SK-N-SH (cell line): ENCODE results near the gene CKAP4. TPM values are rescaled to one million over a fixed set of nuclear protein-coding genes. Genes with fewer than 3 reads are reported as not detected.

Source experiments
- CTCF ChIA-PET: fragments of 300-600, 350-600 bp; formaldehyde crosslinking; extraction: SDS; loops from one replicate; lab custom pipeline; 2021; lab: Yijun Ruan, JAX
- POLR2A ChIA-PET: fragments of 350-600 bp; sonication (Branson Sonifier 250); formaldehyde crosslinking; extraction: SDS; loops from one replicate; lab custom pipeline; 2020; ENCODE audit warnings: antibody characterized with exemption, inconsistent platforms; lab: Yijun Ruan, JAX
- DNase-seq: peaks from one replicate; pipeline ENCODE4 v3.0.0; 2012
- H2AFZ ChIP-seq: fragments of 200-600 bp; sonication (generic); 2 replicates; pipeline ENCODE4 v1.8.1; 2016; ENCODE audit warnings: antibody characterized with exemption, mild to moderate bottlenecking, low read depth
- H3F3A ChIP-seq: fragments of 200-600 bp; sonication (generic); replicated peaks from 2 replicates; pipeline ENCODE3; 2016; ENCODE audit warnings: antibody characterized with exemption, mild to moderate bottlenecking; ENCODE audit not compliant: insufficient read depth
- H3K27ac ChIP-seq, 2 experiments: fragments of 200-500 bp in 1 of 2; fragments of 200-600 bp in 1 of 2; sonication (Bioruptor generic) in 1 of 2; sonication (generic), shearing (Covaris generic) in 1 of 2; 2 replicates each; pipeline versions ENCODE4 v1.5.1 to v1.6.1; 2014 to 2016; ENCODE audit warnings: low read depth in 2 of 2, inconsistent platforms in 1 of 2, low read length in 1 of 2, mild to moderate bottlenecking in 1 of 2, mixed read lengths in 1 of 2
- H3K27me3 ChIP-seq: fragments of 200-600 bp; sonication (generic), shearing (Covaris generic); 2 replicates; pipeline ENCODE4 v1.6.1; 2016; ENCODE audit warnings: mixed run types; ENCODE audit not compliant: insufficient read depth
- H3K36me3 ChIP-seq, 2 experiments: fragments of 200-500 bp in 1 of 2; fragments of 200-600 bp in 1 of 2; sonication (Bioruptor generic) in 1 of 2; sonication (generic) in 1 of 2; replicated peaks in 1 of 2; 2 replicates each; pipeline versions ENCODE3 to v1.5.1; 2014 to 2016; ENCODE audit warnings: low read length in 1 of 2, mild to moderate bottlenecking in 1 of 2; ENCODE audit not compliant: insufficient read depth in 2 of 2, control insufficient read depth in 1 of 2
- H3K4me1 ChIP-seq, 2 experiments: fragments of 200-500 bp in 1 of 2; fragments of 200-600 bp in 1 of 2; sonication (Bioruptor generic) in 1 of 2; sonication (generic), shearing (Covaris generic) in 1 of 2; 2 replicates each; pipeline versions ENCODE4 v1.5.1 to v1.6.1; 2014 to 2016; ENCODE audit warnings: low read depth in 1 of 2, low read length in 1 of 2, mixed run types in 1 of 2; ENCODE audit not compliant: insufficient read depth in 2 of 2, control insufficient read depth in 1 of 2
- H3K4me2 ChIP-seq: fragments of 200-600 bp; sonication (generic), shearing (Covaris generic); 2 replicates; pipeline ENCODE4 v1.6.1; 2017; ENCODE audit warnings: mixed run types
- H3K4me3 ChIP-seq, 2 experiments: fragments of 200-500 bp in 1 of 2; fragments of 200-600 bp in 1 of 2; sonication (Bioruptor generic) in 1 of 2; sonication (generic), shearing (Covaris generic) in 1 of 2; 2 replicates each; pipeline versions ENCODE4 v1.5.1 to v1.8.1; 2014 to 2016; ENCODE audit warnings: low read depth in 2 of 2, inconsistent platforms in 1 of 2, low read length in 1 of 2, mild to moderate bottlenecking in 1 of 2, mixed read lengths in 1 of 2, moderate library complexity in 1 of 2
- H3K79me2 ChIP-seq: fragments of 200-600 bp; sonication (generic); 2 replicates; pipeline ENCODE4 v1.8.1; 2017; ENCODE audit warnings: mild to moderate bottlenecking; ENCODE audit not compliant: insufficient read depth
- H3K9ac ChIP-seq: fragments of 200-600 bp; sonication (generic); 2 replicates; pipeline ENCODE4 v1.6.1; 2017; ENCODE audit warnings: mixed run types
- H3K9me2 ChIP-seq: fragments of 200-600 bp; sonication (generic); 2 replicates; pipeline ENCODE4 v1.6.1; 2017; ENCODE audit warnings: mixed run types
- H3K9me3 ChIP-seq: fragments of 200-600 bp; sonication (generic); 2 replicates; pipeline ENCODE4 v1.6.1; 2017; ENCODE audit warnings: mixed run types, mild to moderate bottlenecking, moderate library complexity
- H4K20me1 ChIP-seq: fragments of 200-600 bp; sonication (generic); 2 replicates; pipeline ENCODE4 v1.6.1; 2017; ENCODE audit warnings: mild to moderate bottlenecking, mixed run types; ENCODE audit not compliant: insufficient read depth
- CHD2 ChIP-seq: fragments of 150-350 bp; IDR thresholded peaks from 2 replicates; pipeline ENCODE4 v1.6.1; 2018; ENCODE audit warnings: low read length; ENCODE audit not compliant: partially characterized antibody
- EP300 ChIP-seq, 2 experiments: IDR thresholded peaks; 2 replicates each; pipeline versions ENCODE4 v1.4.0 to v1.6.1; 2012; ENCODE audit warnings: borderline replicate concordance in 1 of 2, low read depth in 1 of 2, low read length in 1 of 2
- FOSL2 ChIP-seq: IDR thresholded peaks from 2 replicates; pipeline ENCODE4 v1.4.0; 2012; ENCODE audit warnings: low read depth, mild to moderate bottlenecking, moderate library complexity, borderline replicate concordance
- FOXJ3 ChIP-seq: sonication (generic); formaldehyde crosslinking; IDR thresholded peaks from 2 replicates; pipeline ENCODE4 v1.5.1; 2020; ENCODE audit warnings: mild to moderate bottlenecking, missing genetic modification reagents
- FOXM1 ChIP-seq: IDR thresholded peaks from 2 replicates; pipeline ENCODE4 v1.4.0; 2012; ENCODE audit warnings: low read depth, mild to moderate bottlenecking
- MAX ChIP-seq: IDR thresholded peaks from 2 replicates; pipeline ENCODE4 v1.4.0; 2012; ENCODE audit warnings: low read depth
- POLR2AphosphoS5 ChIP-seq: IDR thresholded peaks from 2 replicates; pipeline ENCODE4 v1.6.1; 2012; ENCODE audit warnings: low read depth, low read length
- RCOR1 ChIP-seq: fragments of 150-350 bp; IDR thresholded peaks from 2 replicates; pipeline ENCODE4 v1.6.1; 2017; ENCODE audit warnings: antibody characterized with exemption, low read length
- RFX5 ChIP-seq: IDR thresholded peaks from 2 replicates; pipeline ENCODE4 v1.6.1; 2012; ENCODE audit warnings: mild to moderate bottlenecking, improper control_type of control experiment, low read length
- RXRA ChIP-seq: IDR thresholded peaks from 2 replicates; pipeline ENCODE4 v1.4.0; 2012; ENCODE audit warnings: low read depth, mild to moderate bottlenecking, borderline replicate concordance
- SIN3A ChIP-seq: IDR thresholded peaks from 2 replicates; pipeline ENCODE4 v1.6.1; 2012; ENCODE audit warnings: low read depth, mild to moderate bottlenecking, low read length, moderate library complexity, borderline replicate concordance
- SMC3 ChIP-seq: IDR thresholded peaks from 2 replicates; pipeline ENCODE4 v1.6.1; 2012; ENCODE audit warnings: low read depth, low read length, improper control_type of control experiment
- TCF12 ChIP-seq: IDR thresholded peaks from 2 replicates; pipeline ENCODE4 v1.4.0; 2012
- USF2 ChIP-seq: fragments of 150-350 bp; IDR thresholded peaks from 2 replicates; pipeline ENCODE4 v1.6.1; 2017; ENCODE audit warnings: antibody characterized with exemption, low read length, low read depth, borderline replicate concordance
- WGBS: methylation state at CpG from one replicate; pipeline ENCODE4 v1.1.6; 2017; ENCODE audit warnings: low lambda C conversion rate; 5-methylcytosine and 5-hydroxymethylcytosine counted together
- polyA plus RNA-seq, 3 experiments: library from polyadenylated mRNA; depleted of rRNA; stranded (reverse); fragments of >200 nt; gene quantifications; 2 replicates each; pipeline ENCODE4 v1.2.3, GENCODE V29; 2012

CKAP4 gene
- polyA plus RNA-seq, 1 of the 3 experiments (the other 2 are of a cell fraction): 113 TPM

- no peaks in the 10 kb centered on the region for H3K9me3 ChIP-seq
- H4K20me1 ChIP-seq: no peaks in the 10 kb centered on the region
- TF ChIP-seq FOSL2: no peak
- no peak for TF ChIP-seq SMC3
- no peak for TF ChIP-seq RXRA
- TF ChIP-seq EP300 (IDR thresholded peaks at IDR 0.05; ENCODE audit: borderline replicate concordance in 1 of 2, low read depth in 1 of 2, low read length in 1 of 2): no peak
- no peak for TF ChIP-seq CHD2
- TF ChIP-seq RCOR1: no peak
- no peak for TF ChIP-seq FOXM1
- TF ChIP-seq POLR2AphosphoS5: no peak
- H3K9me2 ChIP-seq: no peaks in the 10 kb centered on the region
- H3K27ac ChIP-seq: no peak overlapping the region
- no peak overlapping the region for H3K4me3 ChIP-seq
- 57% methylated on average over 3 of the region's 3 CpGs for WGBS
- H3K27me3 ChIP-seq: no peaks in the 10 kb centered on the region
- POLR2A ChIA-PET: no interaction called here
- CTCF ChIA-PET: no interaction called here
- H3K9ac ChIP-seq: no peak overlapping the region
- H3K4me1 ChIP-seq: no peaks in the 10 kb centered on the region
- H3K79me2 ChIP-seq: no peaks in the 10 kb centered on the region
- no peak for DNase-seq
- no peaks in the 10 kb centered on the region for H3K36me3 ChIP-seq
- no peak overlapping the region for H2AFZ ChIP-seq
- no peaks in the 10 kb centered on the region for H3F3A ChIP-seq
- H3K4me2 ChIP-seq: no peak overlapping the region
Observed at GRCh38 chr12:106255493-106255892, 7.7 kb upstream of the CKAP4 start.

GRCh38 chr12:106254724-106255123, 6.9 kb upstream of the CKAP4 start:
- H3K9ac ChIP-seq: no peak overlapping the region
- H3K79me2 ChIP-seq: no peaks in the 10 kb centered on the region
- ChIA-PET POLR2A (no interaction called here), CTCF (interaction anchor here (1.2 kb wide), 1 partner anchor 28 kb away, joined by 5 read pairs; no protein-coding TSS in a partner anchor)
- WGBS: 96% methylated on average over 3 of the region's 3 CpGs
- TF ChIP-seq USF2 (no peak), SIN3A (no peak), SMC3 (no peak), MAX (no peak), RFX5 (no peak), CHD2 (no peak), FOXJ3 (CRISPR knock-in tag) (no peak), TCF12 (no peak)
- no peaks in the 10 kb centered on the region for H3K27me3 ChIP-seq
- no peaks in the 10 kb centered on the region for H3K9me3 ChIP-seq
- H3K27ac ChIP-seq: no peak overlapping the region
- no peak for DNase-seq
- H3K4me1 ChIP-seq: no peaks in the 10 kb centered on the region
- peaks cover 3% of the 10 kb centered on the region for H3F3A ChIP-seq
- H4K20me1 ChIP-seq: no peaks in the 10 kb centered on the region
- no peaks in the 10 kb centered on the region for H3K9me2 ChIP-seq
- no peak overlapping the region for H3K4me3 ChIP-seq
- H2AFZ ChIP-seq: no peak overlapping the region
- no peaks in the 10 kb centered on the region for H3K36me3 ChIP-seq
- H3K4me2 ChIP-seq: no peak overlapping the region
